Astrocyte of the spinal cord (primary cell): ENCODE results near the gene FUT1.

ENCODE experiments used
- DNase-seq: peaks from one replicate; pipeline ENCODE4 v3.0.0; 2011; ENCODE audit warnings: low read depth, low spot score
- H3K4me3 ChIP-seq: 2 replicates; pipeline ENCODE4 v1.5.1; 2011; ENCODE audit warnings: low read depth, mild to moderate bottlenecking, low read length, moderate library complexity
- in situ Hi-C: cut with HindIII; loops from 2 replicates; pipeline ENCODE4 v1.10.0; 2017; ENCODE audit warnings: low sequenced_read_pairs
- TF ChIP-seq, protein P1 (sequence below): IDR thresholded peaks from 2 replicates; pipeline ENCODE4 v1.5.1; 2012; ENCODE audit warnings: low read depth, mild to moderate bottlenecking, low read length, inconsistent platforms

FUT1 gene

DNA sequence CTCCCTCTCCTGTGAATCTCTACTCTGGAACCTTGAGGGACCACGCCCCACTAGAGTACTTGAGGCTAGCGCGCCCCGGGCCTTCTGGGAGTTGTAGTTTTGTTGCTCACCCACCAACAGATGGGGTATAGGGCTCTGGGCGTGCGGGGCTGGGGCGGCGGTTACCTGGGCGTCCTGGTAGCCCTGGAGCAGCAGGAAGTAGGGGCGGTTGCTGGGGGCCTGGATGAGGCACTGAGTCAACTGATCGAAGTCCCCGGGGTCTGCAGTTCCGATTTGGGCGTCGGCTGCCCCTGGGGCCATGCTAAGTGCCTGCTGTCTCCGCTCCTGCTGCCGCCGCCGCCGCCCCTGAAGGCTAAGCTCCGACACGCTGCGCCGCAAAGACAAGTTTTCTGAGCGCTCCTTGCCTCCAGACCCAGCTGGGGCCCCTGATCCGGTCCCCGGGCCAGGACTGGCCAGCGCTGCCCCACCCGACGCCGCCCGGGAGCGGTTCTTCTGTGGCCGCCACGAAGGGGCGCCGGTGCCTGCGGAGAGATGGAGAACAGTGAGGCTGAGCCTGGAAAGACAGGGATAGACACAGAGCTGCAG, 17.3 kb downstream of the FUT1 start:
- in situ Hi-C loops, result no loop called here
- peak; percentile 29 for DNase-seq
- TF ChIP-seq, protein P1, sequence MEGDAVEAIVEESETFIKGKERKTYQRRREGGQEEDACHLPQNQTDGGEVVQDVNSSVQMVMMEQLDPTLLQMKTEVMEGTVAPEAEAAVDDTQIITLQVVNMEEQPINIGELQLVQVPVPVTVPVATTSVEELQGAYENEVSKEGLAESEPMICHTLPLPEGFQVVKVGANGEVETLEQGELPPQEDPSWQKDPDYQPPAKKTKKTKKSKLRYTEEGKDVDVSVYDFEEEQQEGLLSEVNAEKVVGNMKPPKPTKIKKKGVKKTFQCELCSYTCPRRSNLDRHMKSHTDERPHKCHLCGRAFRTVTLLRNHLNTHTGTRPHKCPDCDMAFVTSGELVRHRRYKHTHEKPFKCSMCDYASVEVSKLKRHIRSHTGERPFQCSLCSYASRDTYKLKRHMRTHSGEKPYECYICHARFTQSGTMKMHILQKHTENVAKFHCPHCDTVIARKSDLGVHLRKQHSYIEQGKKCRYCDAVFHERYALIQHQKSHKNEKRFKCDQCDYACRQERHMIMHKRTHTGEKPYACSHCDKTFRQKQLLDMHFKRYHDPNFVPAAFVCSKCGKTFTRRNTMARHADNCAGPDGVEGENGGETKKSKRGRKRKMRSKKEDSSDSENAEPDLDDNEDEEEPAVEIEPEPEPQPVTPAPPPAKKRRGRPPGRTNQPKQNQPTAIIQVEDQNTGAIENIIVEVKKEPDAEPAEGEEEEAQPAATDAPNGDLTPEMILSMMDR, result no peak
- peak overlapping the region; percentile 35 for H3K4me3 ChIP-seq

DNA sequence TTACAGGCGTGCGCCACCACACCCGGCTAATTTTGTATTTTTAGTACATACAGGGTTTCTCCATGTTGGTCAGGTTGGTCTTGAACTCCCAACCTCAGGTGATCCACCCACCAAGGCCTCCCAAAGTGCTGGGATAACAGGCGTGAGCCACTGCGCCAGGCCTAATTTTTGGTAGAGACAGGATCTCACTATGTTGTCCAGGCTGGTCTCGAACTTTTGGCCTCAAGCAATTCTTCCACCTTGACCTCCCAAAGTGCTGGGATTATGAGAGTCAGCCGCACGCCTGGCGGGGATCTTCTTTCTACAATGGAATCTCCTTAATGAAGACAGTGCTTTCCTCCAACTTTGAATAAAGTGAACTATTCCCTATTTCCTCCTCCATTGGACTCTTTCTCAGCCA, 17.8 kb downstream of the FUT1 start:
- H3K4me3 ChIP-seq, result no peak overlapping the region
- in situ Hi-C loops, result no loop called here
- no peak for DNase-seq
- TF ChIP-seq, protein P1, result no peak

DNA sequence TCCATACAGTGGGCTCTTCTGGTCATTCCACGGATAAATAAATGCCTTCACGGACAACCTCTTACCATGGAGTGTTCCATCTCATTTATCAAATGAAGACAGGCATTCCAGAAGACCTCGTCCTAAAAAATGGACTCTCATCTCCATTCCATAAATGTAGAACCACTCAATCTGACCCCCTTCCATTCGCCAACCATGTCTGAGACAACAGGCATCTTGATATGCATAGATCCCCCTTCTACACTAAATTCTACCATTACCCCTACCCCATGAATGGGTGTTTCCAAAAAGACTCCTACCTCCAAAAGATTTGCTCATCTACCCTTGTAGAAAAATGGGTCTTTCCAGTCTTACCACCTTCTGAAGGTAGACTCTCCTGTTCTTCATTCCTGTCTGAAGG, 21.0 kb downstream of the FUT1 start:
- in situ Hi-C loops, result no loop called here
- no peak overlapping the region for H3K4me3 ChIP-seq
- DNase-seq, result no peak
- TF ChIP-seq, protein P1, result no peak

DNA sequence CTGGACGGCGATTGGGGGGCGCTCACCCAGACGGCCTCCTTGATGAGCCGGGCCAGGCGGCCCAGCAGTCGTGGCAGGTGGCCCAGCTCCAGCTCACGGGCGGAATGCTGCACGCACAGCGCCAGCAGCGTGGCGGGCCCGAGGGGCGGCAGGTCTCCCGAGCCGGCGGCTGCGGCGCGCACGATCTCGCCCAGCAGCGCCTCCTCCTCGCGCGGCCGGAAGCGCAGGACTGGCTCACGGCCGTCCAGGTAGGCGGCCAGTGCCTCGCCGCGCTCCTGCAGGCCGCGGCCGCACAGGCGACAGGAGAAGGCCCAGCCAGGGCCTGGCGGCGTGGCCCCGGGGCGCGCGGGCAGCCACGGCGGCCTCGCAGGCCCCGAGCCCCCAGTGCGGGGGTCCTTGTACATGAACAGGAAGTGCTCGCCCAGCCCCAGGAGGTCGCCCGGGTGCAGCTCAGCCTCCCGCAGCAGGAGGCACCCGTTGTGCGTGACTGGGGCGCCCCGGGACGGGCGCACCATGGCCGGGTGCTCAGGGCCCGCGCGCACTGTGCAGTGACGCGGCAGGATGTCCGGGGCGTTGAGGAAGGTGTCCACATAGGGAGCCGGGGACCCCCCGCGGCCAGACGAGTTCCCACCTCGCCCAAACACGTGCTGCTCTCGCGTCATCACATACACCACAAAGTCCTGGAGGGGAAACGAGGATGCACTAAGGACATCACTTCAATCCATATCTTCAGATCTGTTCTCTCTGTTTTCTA, 23.4 kb downstream of the FUT1 start:
- H3K4me3 ChIP-seq, result no peak overlapping the region
- in situ Hi-C loops, result no loop called here
- TF ChIP-seq, protein P1, result no peak
- DNase-seq, result no peak

DNA sequence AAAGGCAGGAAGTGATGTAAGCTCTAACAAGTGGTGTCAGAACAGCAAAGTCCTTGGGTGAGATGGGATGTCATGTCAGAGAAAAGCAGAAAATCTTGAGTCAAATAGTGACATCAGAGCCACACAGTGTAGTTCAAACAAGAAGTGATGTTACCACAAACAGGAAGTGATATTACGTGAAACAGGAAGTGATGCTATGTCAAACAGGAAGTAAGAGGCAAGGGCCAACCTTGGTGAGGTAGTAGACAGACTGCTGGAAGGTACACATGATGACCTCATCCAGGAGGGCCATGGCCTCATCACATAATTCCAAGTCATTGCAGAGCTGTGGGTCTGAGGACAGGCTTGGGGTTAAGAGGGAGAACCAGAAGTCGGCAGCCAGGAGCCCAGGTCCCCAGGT, 25.9 kb downstream of the FUT1 start:
- H3K4me3 ChIP-seq, result no peak overlapping the region
- in situ Hi-C loops, result no loop called here
- TF ChIP-seq, protein P1, result no peak
- no peak for DNase-seq

DNA sequence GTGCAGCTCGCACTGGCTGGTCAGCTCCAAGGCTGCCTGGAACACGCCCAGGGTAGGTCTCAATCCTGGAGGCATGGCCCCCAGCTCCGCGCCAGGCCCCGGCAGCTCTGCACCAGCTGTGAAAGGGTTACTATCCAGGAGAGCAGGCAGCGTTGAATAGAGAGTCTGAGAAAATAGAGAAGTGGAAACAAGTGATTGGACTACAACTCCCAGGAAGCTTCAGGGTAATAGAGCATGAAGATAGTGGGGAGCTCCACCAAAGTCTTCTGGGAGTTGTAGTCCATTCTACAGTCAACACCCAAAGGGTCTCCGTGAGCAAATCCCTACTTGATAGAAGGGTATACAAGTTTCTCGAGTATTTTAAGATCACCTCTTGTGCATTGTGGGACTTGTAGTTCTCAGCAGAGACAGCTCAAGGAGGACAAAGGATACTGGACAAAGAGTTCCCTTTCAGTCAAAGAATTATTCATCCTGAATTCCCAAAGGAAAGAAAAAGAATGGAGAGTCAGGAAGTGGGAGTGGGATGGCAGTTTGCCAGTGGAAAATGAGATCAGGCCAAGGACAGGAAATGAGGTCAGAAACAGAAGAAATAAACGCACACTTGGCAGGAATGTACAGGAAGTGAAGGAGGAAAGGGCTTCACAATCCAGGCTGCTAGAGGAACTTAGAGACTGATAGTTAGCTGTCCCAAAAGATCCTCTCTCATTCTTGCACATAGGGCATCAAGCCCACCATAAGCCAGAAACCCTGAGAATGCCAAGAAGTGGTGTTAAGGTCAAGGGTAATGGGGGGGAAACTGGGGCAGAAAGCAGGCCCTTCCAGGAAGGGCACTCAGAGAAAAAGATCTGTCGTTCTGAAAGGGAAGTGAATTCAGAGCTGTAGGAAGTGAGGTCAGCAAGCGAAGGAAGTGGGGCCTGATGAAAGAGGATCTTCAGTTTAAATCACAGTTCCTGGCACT, 27.4 kb downstream of the FUT1 start:
- TF ChIP-seq, protein P1, result no peak
- peak; percentile 90 for DNase-seq
- in situ Hi-C loops, result no loop called here
- no peak overlapping the region for H3K4me3 ChIP-seq
